SKM-1 (cell line): ENCODE results near the gene SH2B3.
"Not testable (repeated sequence)": the region's sequence is repeated elsewhere in the genome, so short reads cannot be mapped to it uniquely, and the experiment has no call there.

Experiments
- DNase-seq: peaks from one replicate; lab custom pipeline; 2025; ENCODE audit not compliant: unreplicated experiment; lab: John Stamatoyannopoulos, UW

SH2B3 gene

DNA sequence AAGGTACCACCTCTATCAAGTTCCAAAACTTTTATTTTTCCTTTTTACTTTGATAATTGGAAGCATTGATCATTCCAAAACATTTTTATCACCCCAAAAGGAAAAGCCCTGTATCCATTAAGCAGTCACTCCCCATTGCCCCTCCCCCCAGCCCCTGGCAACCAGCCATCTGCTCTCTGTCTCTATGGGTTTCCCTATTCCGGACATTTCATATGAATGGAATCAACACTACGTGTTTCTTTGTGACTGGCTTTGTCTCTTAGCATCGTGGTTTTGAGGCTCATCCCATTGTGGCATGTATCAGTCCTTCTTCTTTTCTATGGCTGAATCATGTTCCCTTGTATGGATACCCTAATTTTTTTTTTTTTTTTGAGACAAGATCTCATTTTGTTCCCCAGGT is 18.8 kb upstream of the SH2B3 start:
- DNase-seq, result no peak

DNA sequence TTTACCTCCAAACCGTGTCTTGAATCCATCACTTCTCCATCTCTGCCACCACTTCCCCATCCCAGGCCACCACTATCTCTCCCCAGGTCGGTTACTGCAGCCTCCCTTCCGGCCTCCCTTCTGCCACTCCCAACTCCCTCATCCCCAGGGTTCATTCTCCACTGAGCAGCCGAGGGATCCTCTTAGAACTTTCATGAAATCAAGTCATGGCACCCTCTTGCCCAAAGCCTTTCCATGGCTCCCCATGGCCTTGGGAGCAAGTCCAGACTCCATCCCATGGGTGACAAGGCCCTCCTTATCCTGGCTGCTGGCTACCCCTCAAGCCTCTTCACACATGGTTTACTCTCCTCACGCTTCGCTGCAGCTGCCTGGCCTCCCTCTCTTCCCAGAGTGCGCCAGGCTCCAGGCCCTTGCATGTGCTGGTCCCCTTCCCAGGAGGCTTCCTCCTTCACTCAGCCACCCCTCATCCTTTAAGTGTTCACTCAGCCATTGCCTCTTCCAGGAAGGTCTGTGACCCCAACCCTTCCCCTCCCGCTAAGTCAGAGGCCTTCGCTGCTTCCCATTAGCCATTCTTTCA is 17.9 kb upstream of the SH2B3 start:
- DNase-seq, result no peak

DNA sequence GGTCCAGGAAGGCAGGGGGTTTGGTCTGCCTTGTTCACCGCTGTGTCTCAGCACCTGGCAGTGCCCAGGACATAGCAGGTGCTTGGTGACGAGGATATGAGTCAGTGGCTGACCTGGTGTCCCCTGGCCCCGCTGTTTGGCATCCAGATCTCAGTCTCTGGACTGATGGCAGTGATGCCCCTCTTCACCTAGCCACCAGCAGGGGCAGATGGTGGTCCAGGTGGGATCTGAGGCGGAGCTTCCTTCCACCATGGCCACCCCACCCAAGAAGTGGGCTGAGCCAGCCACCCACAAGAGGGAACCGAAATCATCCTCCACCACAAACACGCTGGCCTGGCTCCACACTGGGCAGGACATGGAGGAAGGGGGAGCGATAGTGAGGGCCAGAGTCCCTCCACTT is 16.1 kb upstream of the SH2B3 start:
- DNase-seq, result no peak

DNA sequence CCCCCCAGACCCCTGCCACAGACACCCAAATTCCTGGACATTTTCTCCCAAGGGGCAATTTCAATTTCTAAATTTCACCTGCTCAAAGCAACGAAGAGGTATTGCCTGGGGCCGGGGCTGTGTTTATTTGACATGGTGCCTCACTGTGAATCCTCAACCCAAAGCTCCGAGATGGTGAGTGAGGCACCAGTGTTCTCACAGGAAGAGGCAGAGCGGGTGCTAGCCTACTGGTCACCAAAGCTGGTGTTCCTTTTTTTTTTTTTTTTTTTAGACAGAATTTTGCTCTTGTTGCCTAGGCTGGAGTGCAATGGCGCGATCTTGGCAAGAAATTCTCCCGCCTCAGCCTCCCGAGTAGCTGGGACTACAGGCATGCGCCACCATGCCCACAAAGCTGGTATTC is 14.8 kb upstream of the SH2B3 start:
- DNase-seq, result no peak

DNA sequence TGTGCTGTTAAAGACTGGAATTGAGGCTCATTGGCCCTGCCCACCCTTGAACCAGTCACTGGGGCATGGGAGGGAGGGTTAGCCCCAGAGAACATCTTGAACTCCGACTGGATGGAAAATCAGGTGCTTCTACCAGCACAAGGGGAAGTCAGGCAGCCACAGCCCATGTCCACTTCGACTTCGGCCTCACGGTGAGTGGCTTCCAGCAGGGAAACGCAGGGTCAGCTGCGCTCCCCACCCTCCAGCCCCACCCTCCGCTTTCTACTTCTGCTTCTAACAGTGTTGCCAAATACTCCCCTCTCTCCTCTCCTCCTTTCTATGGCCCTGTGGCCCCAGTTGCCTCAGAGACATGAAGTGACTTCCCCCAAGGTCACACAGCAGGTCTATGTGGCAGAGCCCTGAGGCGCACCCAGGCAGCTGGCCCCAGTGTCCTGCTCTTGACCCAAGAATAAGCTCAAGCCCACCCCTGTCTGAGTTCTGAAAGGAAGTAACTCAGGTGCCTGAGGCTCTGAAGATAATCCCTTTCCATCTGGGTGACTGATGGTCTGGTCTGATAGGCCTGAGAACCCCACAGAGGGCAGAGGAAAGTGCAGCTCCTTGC is 11.9 kb upstream of the SH2B3 start:
- peak; percentile 64 for DNase-seq

DNA sequence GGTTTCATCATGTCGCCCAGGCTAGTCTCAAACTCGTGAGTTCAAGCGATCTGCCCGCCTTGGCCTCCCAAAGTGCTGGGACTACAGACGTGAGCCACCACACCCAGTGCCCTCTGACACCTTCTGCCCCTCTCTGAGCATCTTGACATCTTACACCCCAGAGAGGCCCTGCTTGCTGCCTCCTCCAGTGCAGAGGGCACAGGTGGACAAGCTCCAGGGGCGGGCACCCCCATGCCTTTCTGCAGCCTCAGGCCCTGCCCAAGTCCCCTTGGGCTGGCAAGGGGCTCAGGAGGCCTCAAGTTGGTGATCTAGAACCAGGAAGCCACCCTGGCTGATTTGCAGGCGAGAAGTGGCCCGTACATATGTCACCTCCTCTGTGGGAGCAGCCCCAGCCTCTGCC is 11.2 kb upstream of the SH2B3 start:
- no peak for DNase-seq

DNA sequence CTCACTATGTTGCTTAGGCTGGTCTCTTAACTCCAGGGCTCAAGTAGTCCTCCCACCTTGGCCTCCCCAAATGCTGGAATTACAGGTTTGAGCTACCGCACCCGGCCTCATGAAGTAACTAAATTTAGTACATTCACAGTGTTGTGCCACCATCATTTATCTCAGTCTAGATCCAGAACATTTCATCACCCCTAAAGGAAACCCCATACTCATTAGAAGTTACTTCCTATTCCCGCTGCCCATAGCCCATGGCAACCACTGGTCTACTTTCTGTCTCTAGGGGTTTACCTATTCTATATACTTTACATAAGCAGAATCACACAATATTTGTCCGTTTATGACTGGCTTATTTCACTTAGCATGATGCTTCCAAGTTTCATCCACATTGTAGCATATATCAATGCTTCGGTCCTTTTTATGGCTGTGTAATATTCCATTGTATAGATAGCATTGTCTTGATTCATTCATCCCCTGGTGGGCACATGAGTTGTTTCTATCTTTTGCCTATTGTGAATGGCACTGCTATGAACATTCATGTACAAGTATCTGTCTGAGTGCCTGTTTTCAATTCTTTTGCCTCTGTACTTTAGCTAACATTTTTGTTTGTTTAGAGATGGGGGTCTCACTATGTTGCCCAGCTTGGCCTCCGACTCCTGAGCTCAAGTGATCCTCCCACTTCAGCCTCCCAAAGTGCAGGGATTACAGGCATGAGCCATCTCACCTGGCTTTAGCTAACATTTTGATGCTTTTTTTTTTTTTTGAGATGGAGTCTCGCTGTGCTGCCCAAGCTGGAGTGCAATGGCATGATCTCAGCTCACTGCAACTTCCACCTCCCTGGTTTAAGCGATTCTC is 10.2 kb upstream of the SH2B3 start:
- DNase-seq, result no peak

DNA sequence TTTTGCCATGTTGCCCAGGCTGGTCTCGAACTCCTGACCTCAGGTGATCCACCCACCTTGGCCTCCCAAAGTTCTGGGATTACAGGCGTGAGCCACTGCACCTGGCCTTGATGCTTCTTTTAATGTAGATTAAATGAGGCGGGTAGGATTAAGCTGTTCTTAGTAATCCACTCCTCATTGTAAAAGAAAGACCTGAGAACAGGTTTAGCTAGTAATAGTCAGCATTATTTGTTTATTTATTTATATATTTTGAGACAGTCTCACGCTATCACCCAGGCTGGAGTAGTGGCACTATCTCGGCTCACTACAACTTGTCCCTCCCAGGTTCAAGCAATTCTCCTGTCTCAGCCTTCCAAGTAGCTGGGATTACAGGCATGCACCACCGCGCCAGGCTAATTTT is 9.5 kb upstream of the SH2B3 start:
- DNase-seq, result not testable (repeated sequence)

DNA sequence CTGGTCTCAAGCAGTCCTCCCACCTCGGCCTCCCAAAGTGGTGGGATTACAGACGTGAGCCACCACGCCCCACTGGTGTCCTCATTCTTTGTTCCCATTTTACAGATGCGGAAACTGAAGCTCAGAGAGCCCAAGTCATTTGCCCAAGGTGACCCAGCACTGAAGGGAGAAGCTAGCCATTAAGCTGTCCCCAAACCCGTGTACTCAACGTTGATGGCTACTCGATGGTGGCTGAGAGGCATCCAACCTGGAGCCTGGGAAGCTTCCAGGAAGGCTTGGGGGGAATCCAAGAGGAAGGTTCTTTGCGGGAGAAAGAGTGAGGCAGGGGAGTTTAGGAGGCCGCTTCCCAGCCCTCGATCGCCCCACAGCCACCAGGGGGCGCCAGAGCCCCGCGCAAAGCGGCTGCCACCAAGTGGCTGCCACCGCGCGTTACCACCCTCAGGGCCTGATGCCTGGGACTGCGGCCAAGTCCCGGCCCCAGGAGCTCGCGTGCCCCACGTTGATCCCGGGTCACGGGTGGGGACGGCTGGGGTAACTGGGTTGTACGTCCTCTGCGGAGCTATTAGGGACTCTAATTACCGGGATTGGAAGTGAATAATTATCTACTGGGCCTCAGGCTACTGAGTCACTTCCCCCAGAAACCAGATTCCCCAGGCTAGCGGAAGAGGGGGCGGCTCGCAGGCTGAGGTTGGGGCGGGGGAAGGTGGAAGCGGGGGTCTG is 8.8 kb upstream of the SH2B3 start:
- DNase-seq, result peak; percentile 13

DNA sequence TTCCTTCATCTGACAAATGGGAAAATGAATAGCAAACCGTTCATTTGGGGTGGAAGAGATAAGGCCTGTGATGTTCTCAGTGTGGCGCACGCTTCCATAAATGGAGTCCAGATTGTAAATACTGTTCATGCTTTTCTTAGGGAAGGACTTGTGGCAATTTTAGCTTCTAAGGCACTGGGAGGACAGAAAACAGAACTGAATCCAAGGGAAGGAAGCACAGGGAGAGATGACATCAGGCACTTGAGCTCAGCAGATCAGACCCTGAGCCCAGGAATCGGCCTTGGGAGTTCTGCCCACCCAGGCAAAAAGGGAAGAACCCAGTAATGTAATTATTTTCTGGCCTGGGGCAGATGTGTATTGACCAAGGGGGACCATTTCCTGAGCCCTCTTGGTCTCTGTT is 7.2 kb upstream of the SH2B3 start:
- DNase-seq, result no peak

DNA sequence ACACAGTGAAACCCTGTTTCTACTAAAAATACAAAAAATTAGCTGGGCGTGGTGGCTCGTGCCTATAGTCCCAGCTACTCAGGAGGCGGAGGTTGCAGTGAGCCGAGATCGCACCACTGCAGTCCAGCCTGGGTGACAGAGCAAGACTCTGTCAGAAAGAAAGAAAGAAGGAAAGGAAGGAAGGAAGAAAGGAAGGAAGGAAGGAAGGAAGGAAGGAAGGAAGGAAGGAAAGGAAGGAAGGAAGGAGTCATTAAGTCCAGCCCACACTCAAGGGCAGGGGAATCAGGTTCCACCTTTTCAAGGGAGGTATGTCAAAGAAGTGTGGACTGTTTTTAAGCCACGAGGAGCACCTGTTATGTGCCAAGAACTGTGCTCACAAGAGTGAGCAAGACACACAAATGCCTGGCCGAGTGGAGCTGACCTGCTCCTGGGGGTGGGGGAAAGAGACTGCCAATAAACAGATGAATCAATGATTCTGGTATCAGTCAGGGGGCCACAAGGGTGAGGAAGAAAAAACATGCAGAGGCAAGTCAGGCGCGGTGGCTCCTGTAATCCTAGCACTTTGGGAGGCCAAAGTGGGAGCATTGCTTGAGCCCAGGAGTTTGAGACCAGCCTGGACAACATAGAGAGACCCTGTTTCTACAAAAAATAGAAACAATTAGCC is 5.8 kb upstream of the SH2B3 start:
- DNase-seq, result not testable (repeated sequence)

DNA sequence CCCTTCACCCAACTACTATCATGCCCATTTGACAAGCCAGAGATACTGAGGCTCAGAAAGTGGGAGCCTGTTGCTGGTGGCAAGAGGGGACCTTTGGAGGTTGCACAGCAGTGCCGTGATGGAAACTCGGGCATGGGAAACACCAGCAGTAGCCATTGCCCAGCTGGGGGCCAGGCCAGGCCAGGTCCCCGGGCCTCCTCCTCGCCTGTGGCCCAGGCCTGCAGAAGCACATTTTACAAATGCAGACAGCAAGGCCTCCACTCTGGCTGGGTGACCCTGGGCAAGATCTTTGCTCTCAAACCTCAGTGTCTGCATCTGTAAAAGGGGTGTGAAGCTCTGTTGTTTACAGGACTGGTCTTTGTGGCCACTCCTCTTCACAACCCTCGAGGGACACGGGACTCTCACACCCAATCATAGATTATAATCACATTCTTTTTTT is 4.5 kb upstream of the SH2B3 start:
- no peak for DNase-seq

DNA sequence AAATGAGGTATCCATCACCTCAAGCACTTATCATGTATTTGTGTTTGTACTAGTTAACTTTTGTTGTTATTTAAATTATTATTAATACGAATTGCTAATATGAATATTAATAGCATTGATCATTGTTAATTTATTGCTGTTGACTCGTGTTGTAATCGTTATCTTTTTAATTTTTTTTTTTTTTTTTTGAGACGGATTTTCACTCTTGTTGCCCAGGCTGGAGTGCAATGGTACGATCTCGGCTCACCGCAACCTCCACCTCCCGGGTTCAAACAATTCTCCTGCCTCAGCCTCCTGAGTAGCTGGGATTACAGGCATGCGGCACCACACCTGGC is 3.3 kb upstream of the SH2B3 start:
- not testable (repeated sequence) for DNase-seq

DNA sequence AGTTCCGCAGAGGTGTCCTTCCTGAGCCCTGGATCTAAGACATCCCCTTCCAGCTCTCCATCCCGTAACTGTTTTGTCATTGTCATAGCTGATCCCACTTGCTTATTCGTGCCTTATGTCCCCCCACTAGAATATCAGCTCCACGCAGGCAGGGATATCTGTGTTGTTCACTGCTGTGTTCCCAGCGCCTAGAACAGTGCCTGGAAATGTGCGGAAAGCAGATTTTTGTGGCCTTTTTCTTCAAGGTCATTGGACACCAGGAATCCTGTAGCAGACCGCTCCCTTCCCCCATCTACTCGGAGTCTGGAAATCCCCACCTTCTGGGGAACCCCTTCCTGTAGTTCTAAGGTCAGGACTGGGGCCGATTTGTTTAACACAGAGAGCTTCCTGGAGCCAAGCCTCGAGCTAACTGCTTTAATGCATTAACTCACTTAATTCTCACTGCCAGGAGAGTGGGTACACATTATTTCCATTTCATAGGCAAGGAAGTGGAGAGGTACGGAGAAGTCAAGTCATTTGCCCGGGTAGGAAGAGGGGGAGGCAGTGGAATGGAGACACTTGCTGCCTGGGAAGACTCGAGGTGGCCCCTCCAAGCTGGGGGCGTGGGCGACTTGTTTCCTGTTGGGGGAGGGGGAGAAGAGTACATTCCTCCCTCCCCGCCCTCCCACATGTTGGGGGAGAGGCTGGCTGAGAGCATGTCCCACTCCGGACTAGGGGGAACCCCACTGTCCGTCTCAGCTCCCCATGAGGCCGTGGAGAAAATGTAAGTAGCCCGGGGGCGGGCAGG is 1.2 kb upstream of the SH2B3 start:
- no peak for DNase-seq

DNA sequence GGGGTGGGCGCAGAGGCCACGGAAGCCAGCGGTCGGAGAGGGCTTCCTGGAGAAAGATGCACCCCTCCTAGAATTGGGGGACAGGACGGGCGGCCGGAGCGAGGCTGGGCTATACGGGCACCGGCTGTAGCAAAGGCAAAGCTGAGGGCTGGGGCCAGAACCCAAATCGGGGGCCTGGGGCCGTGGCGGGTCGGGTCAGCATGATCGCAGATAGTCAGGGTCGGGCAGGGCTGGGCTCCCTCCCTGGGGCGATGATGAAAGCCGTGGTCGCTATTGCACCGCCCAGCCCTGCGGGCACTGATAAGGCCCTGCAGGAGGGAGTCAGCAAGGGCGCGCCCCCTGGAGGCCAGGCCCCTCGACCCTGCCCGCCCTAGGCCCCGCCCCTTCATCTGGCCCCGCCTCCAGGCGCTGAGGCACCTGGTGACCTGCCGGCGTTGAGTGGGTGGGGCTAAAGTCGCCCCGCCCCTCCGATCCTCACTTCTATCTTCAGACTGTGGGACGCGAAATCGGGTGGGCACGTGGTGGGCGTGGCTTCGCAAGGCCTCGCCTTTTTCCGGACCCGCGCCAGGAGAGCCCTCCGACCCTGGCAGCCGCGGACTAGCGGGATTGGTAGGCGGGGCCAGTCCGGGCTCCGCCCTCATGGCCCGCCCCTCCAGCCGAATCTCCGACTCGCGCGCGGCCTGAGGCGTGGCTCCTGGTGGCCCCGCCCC is 419 bp upstream of the SH2B3 start:
- DNase-seq, result peak; percentile 46

DNA sequence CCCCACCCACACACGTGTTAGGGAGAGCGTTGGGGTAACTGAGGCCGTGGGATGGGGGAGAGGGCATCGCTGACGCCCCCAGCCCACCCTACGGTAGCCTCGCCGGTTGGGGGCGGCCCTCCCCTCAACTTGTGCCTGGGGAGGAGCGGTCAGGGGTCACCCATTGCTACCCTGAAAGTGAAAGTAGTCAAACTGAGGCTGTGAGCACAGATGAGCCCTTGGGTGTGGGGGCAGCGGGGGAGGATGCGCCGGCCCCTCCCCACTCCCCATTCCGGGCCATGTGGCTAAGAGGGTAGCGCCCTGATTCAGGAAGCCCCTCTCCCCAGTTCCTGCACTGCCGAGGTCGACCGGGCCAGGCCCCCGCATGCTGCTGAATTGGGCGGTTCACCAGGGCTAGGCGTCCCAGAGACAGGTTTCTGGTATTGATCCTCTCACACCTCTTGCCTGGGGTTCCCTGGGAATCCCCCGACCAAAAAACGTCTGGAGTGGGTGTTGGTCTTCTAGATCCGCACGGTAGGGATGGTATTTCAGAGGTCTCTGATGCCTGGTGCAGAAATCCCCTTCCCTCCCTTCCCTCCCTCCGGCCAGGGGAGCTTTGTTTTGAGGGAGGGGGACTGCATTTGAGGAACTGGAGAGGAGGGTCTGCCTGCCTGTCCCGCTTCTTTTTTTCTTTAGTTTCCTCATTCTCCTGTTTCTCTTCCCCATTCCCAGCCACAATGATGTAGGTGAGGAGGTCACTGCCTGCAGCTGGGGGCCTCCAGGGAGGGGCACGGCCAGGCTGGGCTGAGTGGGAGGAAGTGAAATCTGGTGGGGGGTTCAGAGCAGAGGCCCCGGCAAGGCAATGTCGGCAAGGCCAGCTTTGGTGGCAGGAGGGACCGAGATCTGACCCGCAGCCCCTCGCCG is 1.0 kb downstream of the SH2B3 start:
- DNase-seq, result peak; percentile 33

DNA sequence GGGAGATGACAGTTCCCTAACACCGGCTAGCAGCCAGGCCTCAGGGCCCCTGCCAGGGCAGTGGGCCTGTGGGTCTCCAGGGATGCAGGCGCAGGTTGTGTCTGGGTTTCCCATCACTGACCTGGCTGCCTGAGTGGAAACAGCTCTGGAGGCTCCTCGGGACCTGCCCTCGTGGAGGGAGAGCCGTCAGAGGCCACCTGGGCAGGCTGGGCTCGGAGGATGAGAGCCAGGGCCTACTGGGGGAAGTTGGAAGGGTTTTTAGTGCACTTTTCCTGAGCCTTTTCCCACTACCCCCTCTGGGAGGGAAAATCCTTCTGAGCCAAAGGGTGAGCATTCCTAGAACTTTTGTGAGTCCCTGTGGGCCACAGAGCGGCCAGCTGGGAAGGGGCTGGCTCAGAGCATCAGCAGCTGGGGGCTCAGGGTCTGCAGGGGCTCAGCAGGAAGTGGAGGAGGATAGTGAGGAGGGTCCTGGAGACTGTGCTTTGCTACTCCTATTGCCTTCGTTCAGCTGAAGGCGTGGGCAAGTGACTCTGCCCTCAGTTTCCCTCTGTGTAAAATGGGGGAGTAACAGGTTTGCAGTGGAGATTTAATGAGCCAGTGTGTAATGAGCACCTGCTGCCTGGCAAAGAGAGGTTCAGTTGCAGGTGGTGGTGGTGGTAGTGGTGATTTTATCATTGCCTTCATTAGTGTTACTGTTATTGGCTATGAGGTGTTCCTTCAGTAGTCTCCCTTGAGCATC is 1.8 kb downstream of the SH2B3 start:
- DNase-seq, result no peak

DNA sequence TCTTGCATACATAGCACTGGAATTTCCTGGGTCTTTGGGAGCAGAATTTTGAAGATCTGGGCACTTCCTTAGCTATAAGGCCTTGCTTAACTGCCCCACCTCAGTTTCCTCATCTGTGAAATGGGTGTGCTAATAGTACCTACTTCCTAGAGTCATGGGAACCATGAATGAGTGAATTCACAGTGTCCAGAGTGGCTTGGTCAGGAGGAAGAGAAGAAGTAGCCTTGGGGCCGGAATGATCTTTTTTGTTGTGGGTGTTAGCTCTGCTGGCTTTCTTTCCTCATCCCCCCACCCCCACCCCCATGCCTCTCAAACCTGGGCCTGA is 2.4 kb downstream of the SH2B3 start:
- no peak for DNase-seq
